Activated CD4-positive, alpha-beta memory T cell treated with anti-CD3 and anti-CD28 coated beads, Interleukin-2, amount 10 ng/mL, durations not matched to agents 7 days and 5 days (primary cell): Measurements from ENCODE around the gene NADK2. TPM values are rescaled to one million over a fixed set of nuclear protein-coding genes. Genes with fewer than 3 reads are reported as not detected.

Source experiments
- CTCF ChIA-PET: fragments of 350-600 bp; sonication (Branson Sonifier 250); formaldehyde crosslinking; loops from one replicate; lab custom pipeline; 2021; ENCODE audit warnings: antibody characterized with exemption, inconsistent platforms; lab: Charles Lee
- POLR2A ChIA-PET: fragments of 350-600 bp; sonication (Branson Sonifier 250); formaldehyde crosslinking; loops from one replicate; lab custom pipeline; 2021; ENCODE audit warnings: antibody characterized with exemption; lab: Charles Lee
- DNase-seq: peaks from one replicate; pipeline ENCODE4 v3.0.0-alpha.2; 2020
- H3K27ac Mint-ChIP-seq: one replicate; pipeline ENCODE4 v1.8.0; 2021; ENCODE audit warnings: mild to moderate bottlenecking, mixed read lengths
- H3K27me3 Mint-ChIP-seq: one replicate; pipeline ENCODE4 v1.8.0; 2021; ENCODE audit warnings: mixed read lengths
- H3K36me3 Mint-ChIP-seq: one replicate; pipeline ENCODE4 v1.8.0; 2021; ENCODE audit warnings: low read depth, mixed read lengths
- H3K4me1 Mint-ChIP-seq: one replicate; pipeline ENCODE4 v1.8.0; 2021; ENCODE audit warnings: mixed read lengths
- H3K4me3 Mint-ChIP-seq: one replicate; pipeline ENCODE4 v1.8.0; 2021; ENCODE audit warnings: mild to moderate bottlenecking, mixed read lengths
- H3K9me3 Mint-ChIP-seq: one replicate; pipeline ENCODE4 v1.8.0; 2021; ENCODE audit warnings: mixed read lengths
- total RNA-seq, 2 experiments: library from RNA; stranded (reverse); gene quantifications; one replicate each; pipeline ENCODE4 v1.2.3, GENCODE V29; 2021

Gene NADK2
- total RNA-seq, 2 experiments from 2014 or later: 15.8 to 16.2 TPM

DNA sequence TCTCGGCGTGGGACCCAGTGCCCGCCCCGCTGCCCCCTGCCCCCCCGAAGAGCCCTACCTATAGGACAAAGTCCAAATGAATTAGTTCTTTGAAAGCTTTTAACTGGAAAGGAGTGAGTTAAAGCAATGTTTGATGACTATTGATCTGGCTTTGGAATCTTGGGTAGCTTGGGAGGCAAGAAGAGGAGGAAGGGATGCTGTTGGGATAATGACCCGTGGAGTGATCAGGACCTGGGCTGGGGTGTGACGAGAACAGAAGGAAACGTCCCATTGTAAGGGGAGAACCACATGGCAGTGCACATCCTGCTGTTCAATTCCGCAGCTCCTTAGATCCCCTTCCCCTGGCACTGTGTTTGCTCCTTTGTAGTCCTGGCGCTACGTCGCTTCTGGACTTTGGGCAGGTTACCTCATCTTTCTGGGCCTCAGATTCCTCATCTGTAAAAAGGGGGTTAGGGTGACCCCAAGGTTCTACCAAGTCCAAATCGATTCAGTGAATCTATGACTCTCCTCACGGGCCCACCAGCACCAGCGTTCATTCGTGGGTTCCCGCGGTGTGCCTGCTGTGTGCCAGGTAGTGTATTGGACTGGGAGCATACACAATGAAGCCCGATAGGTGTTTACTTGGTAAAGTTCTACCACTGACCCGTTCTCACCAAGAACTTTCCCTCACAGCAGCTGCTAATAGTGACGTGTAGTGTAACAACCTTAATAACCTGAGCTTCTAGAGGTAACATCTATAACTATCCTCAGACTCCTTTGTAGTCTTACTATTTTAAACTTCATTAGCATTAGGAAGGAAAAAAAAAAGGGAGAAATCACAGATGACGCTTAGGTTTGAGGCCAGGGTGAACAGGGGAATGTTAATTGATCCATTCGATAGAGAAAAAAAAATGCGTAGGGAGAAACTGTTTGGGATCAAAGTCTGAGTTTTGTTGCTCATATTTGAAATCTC lies 1.1 kb upstream of the NADK2 start:
- peak overlapping the region; percentile 87 for H3K4me3 Mint-ChIP-seq
- peak overlapping the region; percentile 81 for H3K27ac Mint-ChIP-seq
- peaks cover under 1% of the 10 kb centered on the region for H3K27me3 Mint-ChIP-seq
- POLR2A ChIA-PET: interaction anchor here (0.5 to 5.8 kb wide), 16 partner anchors 9 to 1113 kb away, joined by 3 to 80 read pairs (median 4); partner anchors contain the start of genes LMBRD2, NIPBL and SKP2
- no peak for DNase-seq
- no peaks in the 10 kb centered on the region for H3K36me3 Mint-ChIP-seq
- H3K9me3 Mint-ChIP-seq: no peaks in the 10 kb centered on the region
- H3K4me1 Mint-ChIP-seq: peaks cover 37% of the 10 kb centered on the region
- CTCF ChIA-PET: interaction anchor here (0.7 to 2.8 kb wide), 17 partner anchors 8 to 259 kb away, joined by 3 to 34 read pairs (median 4); partner anchors contain the start of genes LMBRD2, RANBP3L and SKP2

DNA sequence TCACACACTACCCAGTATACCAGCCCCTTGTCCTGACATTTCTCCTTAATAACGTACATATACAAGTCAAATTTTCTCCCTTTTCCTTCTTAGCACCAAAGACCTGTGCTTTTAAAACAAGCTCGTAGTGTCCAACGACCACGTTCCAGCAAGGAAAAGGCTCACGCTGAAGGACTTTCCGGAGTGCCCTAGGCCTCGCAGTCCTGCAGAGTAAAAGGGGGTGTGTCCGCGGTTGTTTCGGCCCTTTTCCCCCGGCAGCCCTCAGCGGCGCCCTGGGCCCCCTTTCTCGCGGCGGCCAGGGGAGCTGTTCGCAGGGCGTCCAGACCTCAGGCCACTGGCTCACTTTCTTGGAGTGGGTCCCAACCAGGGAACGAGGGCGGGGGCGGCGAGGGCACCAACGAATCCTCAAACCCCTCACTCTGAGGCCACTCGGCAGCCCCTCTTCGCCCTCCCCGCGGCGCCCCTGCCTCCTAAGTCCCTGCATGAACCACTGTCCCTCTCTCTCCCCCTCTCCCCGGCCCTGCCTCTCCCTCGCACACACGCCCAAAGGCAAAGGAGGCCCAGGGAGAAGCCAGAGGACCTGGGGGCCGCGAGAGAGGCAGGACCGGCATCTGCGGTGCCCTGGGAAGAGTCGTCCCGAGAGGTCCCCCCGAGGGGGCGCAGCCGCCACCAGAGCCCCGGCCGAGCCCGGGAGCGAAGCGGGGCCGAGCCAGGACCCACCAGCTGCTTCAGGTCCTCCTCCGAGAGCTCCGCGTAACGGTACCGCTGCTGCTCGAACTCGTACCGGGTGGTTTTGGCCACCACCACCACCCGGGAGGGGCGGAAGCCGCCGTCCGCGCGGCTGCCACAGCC lies 720 bp downstream of the NADK2 start:
- Mint-ChIP-seq H3K27me3 (no peaks in the 10 kb centered on the region), H3K9me3 (no peaks in the 10 kb centered on the region), H3K4me3 (peak overlapping the region; percentile 78), H3K27ac (peak overlapping the region; percentile 72), H3K36me3 (no peaks in the 10 kb centered on the region), H3K4me1 (peaks cover 37% of the 10 kb centered on the region)
- ChIA-PET POLR2A (interaction anchor here (0.8 to 5.8 kb wide), 17 partner anchors 11 to 1325 kb away, joined by 3 to 80 read pairs (median 4); partner anchors contain the start of genes BRIX1, DNAJC21, LMBRD2 and NIPBL), CTCF (interaction anchor here (0.7 to 2.8 kb wide), 17 partner anchors 8 to 455 kb away, joined by 3 to 34 read pairs (median 6); partner anchors contain the start of genes LMBRD2, RANBP3L and SKP2)
- DNase-seq: no peak

DNA sequence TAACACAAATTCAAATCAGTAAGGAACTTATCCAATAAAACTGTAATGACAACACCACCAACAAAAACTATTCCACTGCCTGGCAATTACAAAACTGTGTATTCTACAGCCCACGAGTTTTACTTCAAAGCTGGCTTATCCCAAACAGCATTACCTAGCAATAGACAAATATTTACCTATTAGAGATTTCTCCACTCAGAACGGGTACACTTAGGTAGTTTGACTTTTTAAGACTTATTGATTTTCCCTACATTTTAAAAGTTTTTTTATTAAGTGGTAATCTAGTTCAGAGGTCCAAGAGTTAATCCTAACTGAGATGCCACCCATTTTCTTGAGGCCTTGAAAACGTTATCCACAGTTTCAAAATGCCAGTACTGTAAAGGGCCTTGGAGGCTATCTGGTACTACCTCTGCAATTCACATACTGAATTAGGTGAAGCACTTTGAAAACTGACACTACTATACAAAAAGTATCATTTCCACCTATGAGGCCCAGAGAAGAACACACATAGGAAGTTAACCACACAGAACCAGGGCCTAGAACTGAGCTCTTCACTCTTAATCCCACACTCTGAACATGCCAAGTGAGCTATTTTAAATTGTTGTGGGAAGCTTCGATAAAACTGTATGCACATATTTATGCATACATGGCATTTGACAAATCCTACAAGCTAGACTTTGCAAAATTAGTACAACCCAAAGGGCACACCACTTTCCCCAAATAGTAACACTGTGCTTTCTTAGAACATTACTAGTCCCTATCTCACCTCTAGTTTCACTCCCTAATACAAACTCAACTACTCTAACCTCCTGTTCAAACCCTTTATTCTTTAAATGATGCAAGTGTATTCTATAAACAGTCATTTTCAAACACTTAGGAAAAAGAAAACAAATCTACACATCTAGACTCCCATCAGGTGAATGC lies 2.1 kb downstream of the NADK2 start:
- Mint-ChIP-seq H3K4me1 (peaks cover 37% of the 10 kb centered on the region), H3K9me3 (no peaks in the 10 kb centered on the region), H3K27me3 (no peaks in the 10 kb centered on the region), H3K27ac (peak overlapping the region; percentile 71), H3K36me3 (no peaks in the 10 kb centered on the region), H3K4me3 (peak overlapping the region; percentile 78)
- POLR2A ChIA-PET: interaction anchor here (4.0 to 5.8 kb wide), 2 partner anchors 10 to 88 kb away, joined by 26 to 80 read pairs; partner anchors contain the start of genes LMBRD2 and SKP2
- CTCF ChIA-PET: no interaction called here
- DNase-seq: no peak

DNA sequence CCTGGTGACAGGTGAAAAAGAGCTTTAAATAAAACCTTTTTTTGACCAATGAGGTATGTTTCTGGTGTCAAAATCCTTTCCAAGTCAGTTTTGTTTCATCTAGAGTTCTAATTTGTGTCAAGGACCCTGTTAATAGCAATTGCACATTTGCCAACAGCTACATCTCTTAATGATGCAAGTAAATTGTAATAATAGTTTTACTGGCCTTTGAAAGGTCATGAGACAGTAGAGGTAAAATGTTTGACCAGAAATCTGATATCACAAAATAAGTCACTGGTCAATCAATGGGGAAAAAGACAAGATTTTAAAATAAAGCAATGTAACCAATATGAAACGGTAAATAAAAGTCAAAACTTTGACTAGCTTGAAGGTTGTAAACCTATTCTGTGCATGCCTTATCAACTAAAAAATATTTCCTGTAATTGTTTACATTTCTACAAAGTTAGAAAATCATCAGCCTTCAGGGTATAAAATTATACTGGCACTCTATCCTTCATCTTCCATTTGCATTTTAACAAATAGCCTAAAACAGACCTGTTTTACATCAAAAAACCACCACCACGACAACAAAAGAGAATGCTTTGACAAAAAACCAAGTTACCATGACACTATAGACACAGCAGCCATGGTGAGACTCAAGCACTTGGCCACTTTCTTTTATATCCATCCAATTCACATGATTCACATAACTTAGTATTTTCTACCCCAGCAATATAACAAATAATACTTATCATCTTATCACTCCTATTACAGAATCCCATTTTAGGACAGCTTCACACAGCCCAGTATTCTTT lies 3.0 kb downstream of the NADK2 start:
- Mint-ChIP-seq H3K4me3 (no peak overlapping the region), H3K27ac (no peak overlapping the region), H3K36me3 (no peaks in the 10 kb centered on the region), H3K9me3 (no peaks in the 10 kb centered on the region), H3K27me3 (no peaks in the 10 kb centered on the region), H3K4me1 (peaks cover 34% of the 10 kb centered on the region)
- CTCF ChIA-PET: interaction anchor here (0.7 kb wide), 1 partner anchor 167 kb away, joined by 3 read pairs; no protein-coding TSS in a partner anchor
- POLR2A ChIA-PET: interaction anchor here (4.0 kb wide), 1 partner anchor 9 kb away, joined by 26 read pairs; no protein-coding TSS in a partner anchor
- no peak for DNase-seq

DNA sequence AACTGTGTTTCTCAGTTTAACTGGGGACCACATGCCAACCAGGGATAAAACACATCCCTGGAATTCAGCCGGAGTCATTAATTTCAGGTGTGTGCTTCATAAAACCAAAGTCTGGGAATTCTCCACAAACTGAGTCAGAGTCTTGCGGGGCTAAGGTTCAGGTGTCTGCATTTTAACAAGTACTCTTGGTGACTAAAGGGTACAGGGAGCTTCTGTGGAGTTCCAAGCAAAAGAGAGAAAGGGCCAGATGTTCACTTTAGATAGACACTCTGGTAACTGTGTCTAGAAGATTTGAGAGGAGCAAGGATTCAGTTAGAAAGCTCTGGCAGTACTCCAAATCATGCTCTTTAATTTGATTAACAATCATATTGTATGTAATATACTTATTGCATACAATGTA lies 4.0 kb downstream of the NADK2 start:
- ChIA-PET POLR2A (interaction anchor here (1.9 kb wide), 1 partner anchor 86 kb away, joined by 7 read pairs; the partner anchor contains the start of genes LMBRD2 and SKP2), CTCF (interaction anchor here (0.7 to 2.3 kb wide), 2 partner anchors 159 to 166 kb away, joined by 3 to 8 read pairs; no protein-coding TSS in a partner anchor)
- no peaks in the 10 kb centered on the region for H3K9me3 Mint-ChIP-seq
- H3K4me1 Mint-ChIP-seq: peaks cover 24% of the 10 kb centered on the region
- H3K36me3 Mint-ChIP-seq: no peaks in the 10 kb centered on the region
- no peak overlapping the region for H3K27ac Mint-ChIP-seq
- H3K27me3 Mint-ChIP-seq: no peaks in the 10 kb centered on the region
- no peak for DNase-seq
- no peak overlapping the region for H3K4me3 Mint-ChIP-seq

DNA sequence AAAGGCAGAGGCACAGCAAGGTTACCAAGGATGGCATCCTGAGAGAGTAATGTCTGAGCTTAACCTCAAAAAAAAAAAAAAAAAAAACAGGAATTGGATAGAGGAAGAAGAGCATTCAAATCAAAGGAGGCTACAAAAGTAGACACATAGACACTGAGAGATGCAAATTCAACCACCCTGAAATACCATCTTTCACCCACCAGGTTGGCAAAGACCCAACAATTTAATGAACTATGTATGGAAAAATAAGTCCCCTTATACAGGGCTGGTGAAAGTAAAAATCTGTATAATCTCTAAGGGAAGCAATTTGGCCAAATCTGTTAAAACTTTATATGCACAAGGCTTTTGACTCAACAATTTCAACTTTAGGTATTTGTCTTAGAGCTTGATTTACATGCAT lies 4.9 kb downstream of the NADK2 start:
- Mint-ChIP-seq H3K4me1 (peaks cover 18% of the 10 kb centered on the region), H3K27me3 (no peaks in the 10 kb centered on the region), H3K36me3 (no peaks in the 10 kb centered on the region), H3K4me3 (no peak overlapping the region), H3K9me3 (no peaks in the 10 kb centered on the region), H3K27ac (no peak overlapping the region)
- no peak for DNase-seq
- CTCF ChIA-PET: interaction anchor here (2.3 kb wide), 1 partner anchor 158 kb away, joined by 8 read pairs; no protein-coding TSS in a partner anchor
- POLR2A ChIA-PET: interaction anchor here (1.9 kb wide), 1 partner anchor 85 kb away, joined by 7 read pairs; the partner anchor contains the start of genes LMBRD2 and SKP2

DNA sequence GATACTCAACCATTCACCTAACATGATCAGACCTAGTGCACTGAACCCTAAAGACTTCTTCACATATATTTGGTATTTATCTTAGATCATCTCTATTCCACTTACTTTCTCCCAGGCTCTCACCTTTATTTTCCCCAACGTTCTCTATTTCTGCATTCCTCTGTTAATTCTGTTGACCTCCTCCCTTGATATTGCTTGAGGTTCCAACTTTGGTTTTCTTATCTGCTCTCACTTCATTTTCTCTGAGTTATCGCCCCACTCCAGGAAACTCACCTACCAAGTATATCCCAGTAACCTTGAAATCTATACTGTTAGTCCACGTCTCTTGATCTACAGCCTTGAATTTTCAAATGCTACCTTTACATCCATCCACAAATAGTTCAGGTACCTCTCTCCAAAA lies 9.2 kb downstream of the NADK2 start:
- ChIA-PET POLR2A (no interaction called here), CTCF (interaction anchor here (1.8 kb wide), 1 partner anchor 9 kb away, joined by 8 read pairs; the partner anchor contains the start of gene NADK2)
- H3K4me3 Mint-ChIP-seq: no peak overlapping the region
- no peaks in the 10 kb centered on the region for H3K27me3 Mint-ChIP-seq
- H3K9me3 Mint-ChIP-seq: no peaks in the 10 kb centered on the region
- H3K36me3 Mint-ChIP-seq: no peaks in the 10 kb centered on the region
- no peak overlapping the region for H3K27ac Mint-ChIP-seq
- no peak for DNase-seq
- no peaks in the 10 kb centered on the region for H3K4me1 Mint-ChIP-seq

DNA sequence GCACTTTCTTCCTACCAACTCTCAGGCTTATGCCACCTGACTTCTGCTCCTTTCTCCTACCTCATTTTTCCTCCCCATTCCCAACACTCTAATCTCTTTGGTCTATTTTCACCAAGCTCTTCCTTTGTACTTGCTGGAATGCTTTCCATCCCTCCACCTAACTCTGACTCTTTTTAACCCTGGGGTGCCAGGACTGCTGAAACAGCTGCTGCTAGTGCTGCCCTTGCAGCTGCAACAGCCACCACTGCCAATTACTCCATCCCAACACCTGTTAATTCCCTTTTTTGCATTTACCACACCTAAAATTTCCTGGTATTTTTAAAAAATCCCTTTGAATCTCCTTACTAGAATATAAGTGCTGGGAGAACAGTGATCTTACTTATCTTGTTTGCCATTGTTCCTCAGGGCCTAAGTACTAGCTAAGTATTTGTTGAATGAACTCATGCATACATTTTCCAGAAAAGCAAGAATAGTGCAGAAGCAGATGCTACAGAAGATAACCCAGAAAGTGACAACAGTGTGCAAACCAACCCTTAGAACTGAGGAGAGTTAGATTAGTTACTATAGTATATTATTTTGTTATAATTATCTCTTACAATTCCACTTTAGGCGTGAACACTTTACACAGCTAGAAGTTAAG lies 11.5 kb downstream of the NADK2 start:
- H3K9me3 Mint-ChIP-seq: no peaks in the 10 kb centered on the region
- ChIA-PET CTCF (interaction anchor here (1.2 kb wide), 1 partner anchor 11 kb away, joined by 7 read pairs; the partner anchor contains the start of gene NADK2), POLR2A (interaction anchor here (3.4 kb wide), 1 partner anchor 11 kb away, joined by 26 read pairs; the partner anchor contains the start of gene NADK2)
- no peaks in the 10 kb centered on the region for H3K27me3 Mint-ChIP-seq
- H3K27ac Mint-ChIP-seq: no peak overlapping the region
- no peaks in the 10 kb centered on the region for H3K36me3 Mint-ChIP-seq
- H3K4me3 Mint-ChIP-seq: no peak overlapping the region
- no peak for DNase-seq
- H3K4me1 Mint-ChIP-seq: no peaks in the 10 kb centered on the region

DNA sequence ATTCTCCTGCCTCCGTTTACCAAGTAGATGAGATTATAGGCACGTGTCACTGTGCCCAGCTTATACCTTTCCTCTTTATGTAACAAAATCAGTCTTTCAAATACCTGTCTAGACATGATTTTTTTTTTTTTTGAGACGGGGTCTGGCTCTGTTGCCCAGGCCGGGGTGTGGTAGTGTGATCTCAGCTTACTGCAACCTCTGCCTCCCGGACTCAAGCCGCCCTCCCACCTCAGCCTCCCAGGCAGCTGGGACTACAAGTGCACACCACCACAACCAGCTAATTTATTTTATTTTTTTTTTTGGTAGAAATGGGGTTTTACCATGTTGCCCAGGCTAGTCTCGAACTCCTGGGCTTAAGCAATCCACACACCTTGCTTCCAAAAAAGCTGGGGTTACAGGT lies 13.2 kb downstream of the NADK2 start:
- peaks cover 4% of the 10 kb centered on the region for H3K36me3 Mint-ChIP-seq
- CTCF ChIA-PET: interaction anchor here (1.0 kb wide), 2 partner anchors 11 to 149 kb away, joined by 3 read pairs; no protein-coding TSS in a partner anchor
- POLR2A ChIA-PET: interaction anchor here (3.4 kb wide), 1 partner anchor 12 kb away, joined by 26 read pairs; the partner anchor contains the start of gene NADK2

DNA sequence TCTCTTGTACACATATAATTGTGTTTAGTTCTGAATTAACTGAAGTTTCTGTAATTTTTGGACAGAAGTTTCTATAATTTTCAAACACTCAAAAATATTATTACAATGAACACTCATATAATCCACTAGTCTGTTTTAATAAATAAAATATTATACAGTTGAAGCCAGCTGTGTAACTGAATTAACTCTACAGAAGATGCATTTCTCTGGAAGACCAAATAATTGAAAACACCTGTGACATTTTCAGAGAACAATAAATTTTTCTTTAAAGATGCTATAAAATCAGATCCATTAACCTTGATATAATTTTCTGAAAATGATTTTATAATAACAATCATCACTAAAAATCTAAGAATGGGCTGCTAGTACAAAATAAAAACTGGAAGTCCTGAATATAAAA lies 14.7 kb downstream of the NADK2 start:
- Mint-ChIP-seq H3K4me1 (no peaks in the 10 kb centered on the region), H3K4me3 (no peak overlapping the region), H3K27me3 (no peaks in the 10 kb centered on the region), H3K36me3 (peaks cover 4% of the 10 kb centered on the region), H3K27ac (no peak overlapping the region), H3K9me3 (no peaks in the 10 kb centered on the region)
- DNase-seq: no peak
- CTCF ChIA-PET: no interaction called here
- POLR2A ChIA-PET: interaction anchor here (1.5 kb wide), 1 partner anchor 14 kb away, joined by 4 read pairs; the partner anchor contains the start of gene NADK2

More for the DNA sequence above, 13.2 kb downstream of the NADK2 start:
- no peaks in the 10 kb centered on the region for H3K4me1 Mint-ChIP-seq
- no peak for DNase-seq
- H3K9me3 Mint-ChIP-seq: no peaks in the 10 kb centered on the region
- no peak overlapping the region for H3K4me3 Mint-ChIP-seq
- H3K27ac Mint-ChIP-seq: no peak overlapping the region
- H3K27me3 Mint-ChIP-seq: no peaks in the 10 kb centered on the region
